A549 treated with AZD2906 at 1 μM for 4 hours (cell line): Measurements from ENCODE around the gene MAGEA2. TPM values are rescaled to one million over a fixed set of nuclear protein-coding genes. Genes with fewer than 3 reads are reported as not detected.

Experiments
- total RNA-seq: library from RNA; stranded (reverse); fragments of 200-300 nt; extraction: Qiagen RNA extraction; gene quantifications from 5 replicates; pipeline ENCODE4 v1.2.3, GENCODE V29; 2022

The MAGEA2 gene
- 0.05 to 0.14 TPM (median 0.13 TPM) in 3 of 5 replicates, not detected in the others for total RNA-seq

GRCh38 chrX:152753686-152754650, at the start of gene MAGEA2:
MAGEA2 (minus strand) TSS chrX:152753842; CDS start chrX:152751363, 2,479 bp downstream.

GRCh38 chrX:152769549-152770289, 16.1 kb upstream of the MAGEA2 start, which contains the start of gene MAGEA6:
MAGEA6 (minus strand) TSS chrX:152769689; CDS start chrX:152767650, 2,039 bp downstream.

GRCh38 chrX:152758918-152759317, 5.3 kb upstream of the MAGEA2 start, which contains the start of gene CSAG3:
CSAG3 (plus strand) TSS chrX:152759218.

GRCh38 chrX:152733261-152733975, 20.2 kb downstream of the MAGEA2 start, which contains the start of the genes CSAG1 and MAGEA12:
CSAG1 (minus strand) TSS chrX:152733721; CDS start chrX:152732460, 1,261 bp downstream.
MAGEA12 (plus strand) TSS chrX:152733757; CDS start chrX:152736162, 2,405 bp downstream.

GRCh38 chrX:152713815-152714787, 39.5 kb downstream of the MAGEA2 start, which contains the start of gene MAGEA2B:
MAGEA2B (plus strand) TSS chrX:152714628; CDS start chrX:152717107, 2,479 bp downstream.

GRCh38 chrX:152709173-152709572, 44.5 kb downstream of the MAGEA2 start, which contains the start of gene CSAG2:
CSAG2 (minus strand) TSS chrX:152709273; CDS start chrX:152709112, 161 bp downstream.

Other genes with a start within 250 kb of the MAGEA2 start
- gene GABRQ, start 115.9 kb downstream of the MAGEA2 start, total RNA-seq = 0.15 to 0.24 TPM (median 0.21 TPM) in 5 replicates
- 2.0 to 5.2 TPM (median 3.1 TPM) in 5 replicates for gene MAGEA3, start 55.0 kb downstream of the MAGEA2 start, total RNA-seq
- not detected in 5 replicates for gene CSAG2, start 44.6 kb downstream of the MAGEA2 start, total RNA-seq
- gene MAGEA2B, start 39.2 kb downstream of the MAGEA2 start, total RNA-seq = 0.06 to 0.23 TPM in 2 of 5 replicates, not detected in the others
- gene CSAG1, start 20.1 kb downstream of the MAGEA2 start, total RNA-seq = 0.18 to 0.46 TPM (median 0.24 TPM) in 5 replicates
- 0.06 to 0.29 TPM (median 0.15 TPM) in 5 replicates for gene MAGEA12, start 20.1 kb downstream of the MAGEA2 start, total RNA-seq
- gene CSAG3, start 5.4 kb upstream of the MAGEA2 start, total RNA-seq = not detected in 5 replicates
- gene MAGEA6, start 15.8 kb upstream of the MAGEA2 start, total RNA-seq = 9.8 to 13.1 TPM (median 12.2 TPM) in 5 replicates
- gene CETN2, start 76.9 kb upstream of the MAGEA2 start, total RNA-seq = 69.3 to 81.7 TPM (median 71.6 TPM) in 5 replicates
- gene NSDHL, start 77.2 kb upstream of the MAGEA2 start, total RNA-seq = 48.0 to 50.6 TPM (median 49.4 TPM) in 5 replicates
- gene ZNF185, start 144.2 kb upstream of the MAGEA2 start, total RNA-seq = 6.8 to 7.5 TPM (median 7.1 TPM) in 5 replicates
- 0.03 TPM in 1 of 5 replicates, not detected in the others for gene PNMA5, start 240.3 kb upstream of the MAGEA2 start, total RNA-seq